HAP-1 (cell line): ENCODE data around the gene SP2.

ENCODE experiments used
- DNase-seq, 2 experiments: peaks; one replicate each; pipeline ENCODE4 v3.0.0-alpha.2; 2016 to 2020; ENCODE audit warnings: low spot score in 2 of 2
- H3K27me3 ChIP-seq: fragments of 250-450 bp; sonication (Bioruptor Pico); 2 replicates; pipeline ENCODE4 v1.5.1; 2020; ENCODE audit warnings: low read depth, mild to moderate bottlenecking, moderate library complexity
- H3K36me3 ChIP-seq: fragments of 250-450 bp; sonication (Bioruptor Pico); replicated peaks from 2 replicates; pipeline ENCODE4 v1.5.1; 2020; ENCODE audit warnings: mild to moderate bottlenecking
- H3K4me1 ChIP-seq: fragments of 250-450 bp; sonication (Bioruptor Pico); 2 replicates; pipeline ENCODE4 v1.5.1; 2020; ENCODE audit warnings: mild to moderate bottlenecking
- H3K4me3 ChIP-seq: fragments of 250-450 bp; sonication (Bioruptor Pico); 2 replicates; pipeline ENCODE4 v1.5.1; 2020; ENCODE audit warnings: mild to moderate bottlenecking, moderate library complexity
- H3K9me3 ChIP-seq: fragments of 250-450 bp; sonication (Bioruptor Pico); 2 replicates; pipeline ENCODE4 v1.5.1; 2020; ENCODE audit warnings: mild to moderate bottlenecking, moderate library complexity
- in situ Hi-C: fragments of 300-500 bp; cut with MboI; formaldehyde crosslinking; loops from 3 replicates; pipeline ENCODE4 v1.14.3; 2020; ENCODE audit warnings: low sequenced_read_pairs, inconsistent platforms, mixed read lengths

SP2 gene

DNA sequence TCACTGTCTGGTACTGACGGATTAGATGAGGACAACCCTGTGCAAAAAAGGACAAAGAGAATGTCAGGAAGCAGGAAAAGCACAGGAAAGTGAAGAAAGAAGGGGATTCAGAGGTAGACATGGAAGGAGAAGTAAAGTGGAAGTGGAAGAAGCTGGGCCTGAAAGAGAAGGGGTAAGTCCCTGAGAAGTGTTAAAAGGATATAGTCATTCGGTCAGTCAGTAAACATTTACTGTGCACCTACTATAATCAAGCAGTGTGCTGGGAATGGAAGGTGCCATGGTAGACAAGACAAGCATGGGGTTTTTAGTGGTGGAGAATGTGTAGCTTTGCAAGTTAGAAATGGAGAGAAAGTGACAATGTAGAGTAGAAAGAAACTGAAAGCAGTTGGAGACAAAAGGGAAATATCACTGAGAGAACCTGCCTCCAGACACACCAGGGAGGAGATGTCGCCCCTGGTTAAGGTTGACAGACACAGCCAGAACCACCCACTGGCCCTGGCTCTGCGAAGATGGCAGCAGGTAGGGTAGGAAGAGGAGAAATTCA is 4.4 kb upstream of the SP2 start:
- no peaks in the 10 kb centered on the region; the same call in 1 of the 2 replicates for H3K36me3 ChIP-seq
- H3K9me3 ChIP-seq = no peaks in the 10 kb centered on the region
- in situ Hi-C loops = loop anchor here (5.0 to 10.0 kb wide), 2 partner anchors 49 to 117 kb away; partner anchors contain the start of gene SCRN2
- no peaks in the 10 kb centered on the region for H3K4me1 ChIP-seq
- no peaks in the 10 kb centered on the region for H3K27me3 ChIP-seq
- DNase-seq = no peak
- no peak overlapping the region for H3K4me3 ChIP-seq

DNA sequence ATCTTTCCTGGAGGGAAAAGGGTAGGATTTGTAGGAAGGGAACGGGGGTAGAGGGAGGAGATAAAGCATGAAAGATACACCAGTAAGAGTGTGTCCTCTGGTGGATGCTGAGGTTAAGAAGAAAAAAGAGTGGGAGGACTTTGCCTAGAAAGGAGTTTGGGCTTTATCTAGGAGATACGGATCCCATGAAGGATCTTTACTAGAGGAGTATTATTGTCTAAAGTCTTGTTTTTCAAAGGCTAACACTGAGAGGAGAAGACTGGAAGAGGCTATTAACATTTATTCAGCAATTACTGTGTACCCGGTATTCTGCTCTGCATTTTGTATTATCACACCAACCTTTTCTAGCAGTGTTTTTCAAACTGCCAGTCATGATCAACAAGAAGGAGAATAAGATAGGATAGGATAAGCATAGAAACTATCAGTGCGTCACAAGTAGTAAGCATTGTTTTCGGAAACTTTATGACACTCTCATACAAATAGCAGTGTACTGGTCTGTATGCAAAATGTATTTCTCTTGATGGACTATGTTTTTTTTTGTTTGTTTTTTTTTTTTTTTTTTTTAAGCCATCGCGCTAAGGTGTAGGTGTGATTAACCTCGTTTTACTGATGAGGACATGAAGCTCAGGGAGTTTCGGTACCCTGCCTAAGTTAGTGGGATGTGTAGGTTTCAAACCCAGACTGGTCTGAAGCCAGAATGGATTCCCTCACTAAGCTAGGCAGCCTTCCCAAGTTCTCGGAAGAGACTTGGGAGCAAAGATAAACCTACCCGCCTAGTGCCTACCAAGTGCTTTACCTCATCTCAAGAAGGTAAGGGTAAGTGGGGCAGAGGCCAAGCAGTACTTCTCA is 1.3 kb upstream of the SP2 start:
- Histone ChIP-seq H3K9me3 (no peaks in the 10 kb centered on the region), H3K4me1 (no peaks in the 10 kb centered on the region), H3K36me3 (no peaks in the 10 kb centered on the region; the same call in 1 of the 2 replicates), H3K27me3 (no peaks in the 10 kb centered on the region), H3K4me3 (peak overlapping the region; percentile 59)
- in situ Hi-C loops = loop anchor here (5.0 to 10.0 kb wide), 2 partner anchors 52 to 120 kb away; partner anchors contain the start of gene SCRN2
- no peak for DNase-seq

DNA sequence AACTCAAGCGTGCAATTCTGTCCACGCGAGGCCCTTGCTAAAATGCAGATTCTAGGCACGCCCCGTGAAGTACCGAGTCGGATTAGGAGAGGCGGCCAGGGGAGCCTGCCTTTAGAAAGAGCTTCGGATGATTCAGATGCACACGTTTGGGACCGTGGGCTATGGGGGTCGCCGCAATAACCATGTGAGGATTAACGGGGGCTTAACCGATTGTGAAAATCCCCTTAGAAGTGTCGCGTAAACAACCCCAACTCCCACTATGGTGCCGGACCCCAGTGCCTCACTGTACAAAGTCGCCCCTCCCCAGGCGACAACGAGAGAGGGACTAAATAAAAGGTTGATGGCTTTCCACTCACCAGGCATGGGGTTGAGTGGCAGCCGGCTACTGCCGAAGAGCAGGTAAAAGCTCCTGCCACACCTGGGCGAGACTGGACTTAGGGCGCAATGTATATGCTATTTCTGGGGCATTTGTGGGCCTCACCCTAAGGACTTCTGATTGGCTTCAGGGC is 635 bp upstream of the SP2 start:
- Histone ChIP-seq H3K36me3 (no peaks in the 10 kb centered on the region; the same call in 1 of the 2 replicates), H3K4me3 (peak overlapping the region; percentile 59), H3K9me3 (no peaks in the 10 kb centered on the region), H3K4me1 (no peaks in the 10 kb centered on the region), H3K27me3 (no peaks in the 10 kb centered on the region)
- in situ Hi-C loops = loop anchor here (10.0 kb wide), 1 partner anchor 121 kb away; no protein-coding TSS in a partner anchor
- DNase-seq = peak in 1 of 2 experiments; percentile 34

DNA sequence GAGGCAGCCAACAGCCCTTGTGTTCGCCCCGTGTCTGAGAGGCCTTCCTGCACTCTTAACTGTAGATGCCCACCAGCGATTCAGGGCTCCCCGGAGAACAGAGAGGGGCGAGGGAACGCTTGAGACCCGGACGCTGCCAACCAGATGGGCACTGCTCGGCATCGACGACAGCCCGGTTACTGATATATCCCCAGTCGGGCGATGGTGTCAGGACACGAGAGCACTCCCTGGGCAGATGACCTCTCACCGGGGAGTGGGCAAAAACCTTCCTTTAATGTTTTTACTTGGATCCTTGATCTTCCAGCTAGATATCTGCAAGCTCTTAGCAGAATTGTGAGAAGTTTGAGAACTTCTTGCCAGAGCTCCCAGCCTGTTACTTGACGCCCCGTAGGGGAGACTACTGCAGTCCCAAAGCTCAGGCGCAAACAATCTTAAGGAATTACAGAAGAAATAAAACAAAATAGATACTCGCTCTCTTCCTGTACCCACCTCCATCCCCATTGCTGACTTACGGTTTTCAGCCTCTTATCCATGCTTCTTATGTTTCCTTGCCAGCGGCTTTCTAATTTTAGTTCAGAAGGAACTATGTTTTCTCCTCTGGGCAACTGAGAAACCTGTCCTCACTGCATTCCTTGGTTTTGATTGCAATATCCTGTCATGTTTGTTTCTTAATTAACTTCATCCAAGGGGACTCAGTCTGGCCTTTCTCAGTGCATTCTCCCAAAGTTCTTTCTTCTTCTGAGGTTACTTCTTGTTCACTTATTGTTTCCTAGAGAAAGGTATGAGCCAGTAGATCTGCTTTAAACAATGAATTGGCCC is 845 bp downstream of the SP2 start:
- DNase-seq = peak in 1 of 2 experiments; percentile 36
- H3K27me3 ChIP-seq = no peaks in the 10 kb centered on the region
- no peaks in the 10 kb centered on the region; the same call in 1 of the 2 replicates for H3K36me3 ChIP-seq
- in situ Hi-C loops = loop anchor here (10.0 kb wide), 1 partner anchor 122 kb away; no protein-coding TSS in a partner anchor
- peak overlapping the region; percentile 94 for H3K4me3 ChIP-seq
- no peaks in the 10 kb centered on the region for H3K9me3 ChIP-seq
- no peaks in the 10 kb centered on the region for H3K4me1 ChIP-seq

DNA sequence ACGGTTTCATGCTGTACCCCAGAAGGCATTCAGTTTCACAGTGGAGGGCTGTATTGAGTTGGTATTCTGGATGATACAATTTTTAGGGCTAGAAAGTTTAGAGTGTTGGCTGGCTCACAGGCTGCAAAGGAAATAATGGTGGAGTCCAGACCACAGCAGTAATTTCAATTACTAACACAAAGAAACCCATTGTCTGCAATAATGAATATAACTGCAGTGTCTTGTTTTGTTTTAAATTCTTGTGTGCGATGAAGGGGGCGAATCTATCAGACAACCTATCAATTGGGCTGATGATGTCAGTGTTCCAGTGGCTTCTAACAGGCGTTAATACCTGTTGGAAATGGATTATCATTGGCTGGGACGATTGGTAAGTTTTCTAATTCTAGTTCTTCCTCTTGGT is 1.5 kb downstream of the SP2 start:
- Histone ChIP-seq H3K4me3 (peak overlapping the region; percentile 94; the same call in 1 of the 2 replicates), H3K36me3 (no peaks in the 10 kb centered on the region; the same call in 1 of the 2 replicates), H3K27me3 (no peaks in the 10 kb centered on the region), H3K9me3 (no peaks in the 10 kb centered on the region), H3K4me1 (no peaks in the 10 kb centered on the region)
- DNase-seq = no peak
- in situ Hi-C loops = loop anchor here (10.0 kb wide), 1 partner anchor 123 kb away; no protein-coding TSS in a partner anchor

DNA sequence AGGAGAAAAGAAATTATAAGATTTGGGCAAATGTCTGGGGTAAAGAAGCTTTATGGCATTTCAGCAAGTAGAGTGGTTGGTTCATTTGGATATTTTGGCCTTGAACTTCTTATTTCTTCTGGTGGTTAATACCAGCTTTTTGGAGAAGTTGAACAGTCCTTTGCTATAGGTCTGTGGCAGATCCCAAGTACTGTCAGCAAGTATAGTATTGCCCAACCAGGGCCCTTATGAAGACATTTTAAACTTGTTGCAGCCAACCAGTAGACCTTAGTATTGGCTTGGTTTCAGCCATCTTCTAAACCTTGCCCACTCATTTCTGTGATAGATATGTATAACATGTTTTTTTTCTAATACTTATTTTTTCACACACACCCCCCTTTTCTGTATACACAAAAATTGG is 2.2 kb downstream of the SP2 start:
- Histone ChIP-seq H3K36me3 (no peaks in the 10 kb centered on the region; the same call in 1 of the 2 replicates), H3K4me3 (no peak overlapping the region), H3K4me1 (no peaks in the 10 kb centered on the region), H3K9me3 (no peaks in the 10 kb centered on the region), H3K27me3 (no peaks in the 10 kb centered on the region)
- in situ Hi-C loops = loop anchor here (10.0 kb wide), 1 partner anchor 123 kb away; no protein-coding TSS in a partner anchor
- no peak for DNase-seq

DNA sequence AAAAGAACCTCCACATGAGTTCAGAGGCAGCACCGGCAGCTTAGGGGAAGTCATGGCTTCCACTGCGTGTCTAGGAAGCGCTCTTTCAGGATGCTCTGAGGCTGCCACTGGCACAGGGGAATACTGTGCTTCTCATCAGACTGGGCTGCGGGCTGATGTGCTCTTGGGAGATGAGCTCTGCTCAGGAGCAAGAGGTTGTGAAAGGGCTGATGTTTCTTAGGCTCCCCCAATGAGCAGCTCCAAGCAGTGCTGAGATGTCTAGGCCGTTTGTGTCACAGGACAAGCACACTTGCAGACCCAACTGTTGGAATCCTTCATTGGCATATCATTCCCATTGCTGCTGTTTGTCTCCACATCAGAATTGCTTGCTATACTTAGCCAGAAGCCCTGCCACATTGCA is 3.6 kb downstream of the SP2 start:
- H3K9me3 ChIP-seq = no peaks in the 10 kb centered on the region
- H3K27me3 ChIP-seq = no peaks in the 10 kb centered on the region
- no peak overlapping the region for H3K4me3 ChIP-seq
- H3K36me3 ChIP-seq = no peaks in the 10 kb centered on the region; the same call in 1 of the 2 replicates
- H3K4me1 ChIP-seq = no peaks in the 10 kb centered on the region
- no peak for DNase-seq
- in situ Hi-C loops = loop anchor here (10.0 kb wide), 1 partner anchor 125 kb away; no protein-coding TSS in a partner anchor

DNA sequence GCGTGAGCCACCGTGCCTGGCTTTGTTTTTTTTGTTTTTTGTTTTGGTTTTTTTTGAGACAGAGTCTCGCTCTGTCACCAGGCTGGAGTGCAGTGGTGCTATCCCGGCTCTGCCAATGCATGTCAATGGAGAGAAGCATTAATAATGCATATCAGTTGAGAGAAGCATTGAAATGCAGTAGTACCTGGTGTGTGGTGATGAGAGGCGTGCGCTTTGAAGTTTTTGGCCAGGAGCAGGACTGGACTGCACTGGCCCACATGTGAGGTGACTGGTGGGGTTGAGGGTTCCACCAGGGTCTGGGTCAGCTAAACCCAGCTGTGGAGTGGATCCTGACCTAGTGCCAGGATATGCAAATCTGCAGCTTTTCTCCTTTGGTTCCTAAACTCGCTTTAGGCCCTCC is 5.4 kb downstream of the SP2 start:
- no peaks in the 10 kb centered on the region for H3K9me3 ChIP-seq
- H3K36me3 ChIP-seq = no peaks in the 10 kb centered on the region; the same call in 1 of the 2 replicates
- H3K4me1 ChIP-seq = no peaks in the 10 kb centered on the region
- no peaks in the 10 kb centered on the region for H3K27me3 ChIP-seq
- DNase-seq = no peak
- no peak overlapping the region for H3K4me3 ChIP-seq
- in situ Hi-C loops = no loop called here

DNA sequence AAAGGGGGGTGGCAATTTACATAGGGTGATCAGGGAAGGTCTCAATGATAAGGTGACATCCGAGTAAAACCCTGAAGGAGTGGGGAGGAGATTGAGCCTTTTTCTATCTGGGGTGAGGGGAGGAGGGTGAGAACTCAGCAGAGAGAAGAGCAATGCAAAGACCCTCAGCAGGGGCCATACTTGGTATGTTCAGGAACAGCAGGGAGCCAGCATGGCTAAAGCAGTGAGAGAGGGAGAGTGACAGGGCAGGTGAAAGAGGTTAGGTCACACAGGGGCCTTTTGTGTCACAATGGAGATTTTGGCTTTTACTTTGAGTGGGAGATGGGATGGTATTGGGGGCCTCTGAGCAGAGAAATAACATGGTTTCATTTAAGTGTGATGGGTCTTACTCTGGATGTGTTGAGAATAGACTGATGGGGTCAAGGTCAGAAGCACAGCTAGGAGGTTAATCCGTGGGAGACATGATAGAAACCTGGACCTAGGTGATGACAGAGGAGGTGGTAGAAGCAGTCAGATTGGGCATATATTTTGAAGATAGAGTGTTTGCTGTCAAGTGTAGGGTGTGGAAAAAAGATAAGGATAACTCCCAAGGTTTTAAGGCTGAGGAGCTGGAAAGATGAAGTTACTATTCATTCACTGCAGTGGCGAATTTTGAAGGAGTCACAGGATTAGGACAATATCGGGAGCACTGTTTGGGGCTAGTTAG is 6.2 kb downstream of the SP2 start:
- DNase-seq = no peak
- no peaks in the 10 kb centered on the region for H3K9me3 ChIP-seq
- H3K36me3 ChIP-seq = no peaks in the 10 kb centered on the region
- no peaks in the 10 kb centered on the region for H3K4me1 ChIP-seq
- in situ Hi-C loops = no loop called here
- H3K4me3 ChIP-seq = no peak overlapping the region
- H3K27me3 ChIP-seq = no peaks in the 10 kb centered on the region

DNA sequence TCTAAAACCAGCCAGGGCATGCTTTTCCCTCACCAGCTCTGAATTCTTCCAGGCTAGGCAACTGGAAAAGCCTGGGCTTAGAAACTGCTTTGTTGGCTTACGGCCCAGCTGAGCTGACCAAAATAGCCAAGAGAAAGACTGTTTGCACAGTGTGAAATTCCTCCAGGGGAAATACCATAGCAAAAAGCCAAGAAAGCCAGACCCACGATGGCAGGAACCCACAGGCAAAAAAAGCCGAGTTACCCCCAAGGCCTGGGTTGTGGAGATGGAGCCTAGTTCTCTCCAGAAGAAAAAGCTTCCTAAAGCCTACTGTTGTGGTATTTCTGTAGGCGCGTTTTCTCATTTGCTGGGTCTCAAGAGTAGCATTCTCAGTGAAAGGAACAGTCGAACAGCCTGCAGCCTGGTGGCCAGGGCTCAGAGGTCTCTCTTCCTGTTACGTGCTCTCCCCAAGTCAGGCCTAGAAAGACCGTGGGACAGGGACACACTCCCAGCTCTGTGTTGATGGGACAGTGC is 9.2 kb downstream of the SP2 start:
- DNase-seq = no peak
- H3K27me3 ChIP-seq = no peaks in the 10 kb centered on the region
- H3K36me3 ChIP-seq = no peaks in the 10 kb centered on the region
- no peaks in the 10 kb centered on the region for H3K4me1 ChIP-seq
- in situ Hi-C loops = no loop called here
- H3K4me3 ChIP-seq = no peak overlapping the region
- no peaks in the 10 kb centered on the region for H3K9me3 ChIP-seq

DNA sequence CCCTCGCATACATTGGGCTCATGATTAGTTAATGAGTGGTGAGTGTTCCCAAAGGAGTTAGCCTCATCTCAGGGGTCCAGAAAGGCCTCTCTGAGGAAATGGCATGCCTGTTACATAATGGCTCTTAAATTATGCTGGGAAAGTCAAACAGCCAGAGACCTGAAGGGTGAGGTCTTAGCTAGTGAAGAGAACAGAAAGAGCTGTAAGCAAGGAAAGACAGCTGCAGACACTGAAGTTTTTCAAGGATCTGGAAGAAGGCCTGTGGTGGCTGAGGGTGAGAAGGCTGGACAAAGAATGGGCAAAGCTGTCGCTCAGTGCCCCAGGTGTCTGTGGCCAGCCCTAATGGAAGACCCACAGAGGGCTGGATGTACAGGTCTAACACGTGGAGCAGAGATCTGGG is 10.4 kb downstream of the SP2 start:
- Histone ChIP-seq H3K4me1 (no peaks in the 10 kb centered on the region), H3K27me3 (no peaks in the 10 kb centered on the region), H3K9me3 (no peaks in the 10 kb centered on the region), H3K4me3 (no peak overlapping the region), H3K36me3 (no peaks in the 10 kb centered on the region)
- no peak for DNase-seq
- in situ Hi-C loops = no loop called here

DNA sequence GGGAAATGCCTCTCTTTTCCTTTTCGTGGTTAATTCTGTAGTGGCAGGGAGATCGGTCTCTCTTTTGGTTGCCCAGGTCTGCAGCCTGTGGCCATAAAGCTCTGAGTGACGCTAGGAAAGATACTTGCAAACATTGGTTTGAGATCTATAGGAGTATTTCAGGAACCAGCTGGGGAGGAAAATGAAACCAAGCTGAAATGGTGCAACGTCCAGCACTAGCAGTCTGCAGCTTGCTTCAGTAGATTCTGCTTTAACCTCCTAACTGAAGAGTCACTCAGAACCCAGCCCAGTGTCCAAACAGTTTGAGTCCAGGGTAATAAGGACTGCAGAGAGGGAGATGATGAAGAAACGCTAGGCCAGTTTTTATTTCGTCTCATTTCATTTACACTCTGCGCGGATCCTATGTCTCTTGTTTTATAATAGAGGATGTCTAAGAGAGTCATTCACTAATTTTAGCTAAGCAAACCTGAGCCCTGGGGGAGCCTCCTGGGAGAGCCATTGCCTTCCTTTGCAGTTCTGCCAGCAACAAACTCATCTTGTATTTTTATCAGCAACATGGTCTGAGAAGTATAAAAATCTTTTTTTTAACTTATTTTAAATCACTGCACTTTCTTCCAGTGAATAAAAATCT is 12.0 kb downstream of the SP2 start:
- Histone ChIP-seq H3K9me3 (no peaks in the 10 kb centered on the region), H3K4me3 (no peak overlapping the region), H3K27me3 (no peaks in the 10 kb centered on the region), H3K36me3 (no peaks in the 10 kb centered on the region), H3K4me1 (no peaks in the 10 kb centered on the region)
- no peak for DNase-seq
- in situ Hi-C loops = no loop called here
